GM12865 (cell line): ENCODE results near the gene SPECC1.

Source experiments
- DNase-seq: peaks from one replicate; pipeline ENCODE4 v3.0.0; 2010; ENCODE audit warnings: low read depth
- H3K4me3 ChIP-seq: 2 replicates; pipeline ENCODE4 v1.5.1; 2011; ENCODE audit warnings: mild to moderate bottlenecking, low read depth, low read length, control low read depth
- CTCF ChIP-seq: IDR thresholded peaks from 2 replicates; pipeline ENCODE4 v1.5.1; 2011; ENCODE audit warnings: low read length, control low read depth, low read depth, inconsistent platforms; ENCODE audit not compliant: insufficient read depth; ENCODE audit errors: missing control alignments

SPECC1 gene

GRCh38 chr17:20211246-20211645 lies 202.1 kb downstream of the SPECC1 start:
- H3K4me3 ChIP-seq = no peak overlapping the region
- no peak for DNase-seq
- TF ChIP-seq CTCF = no peak

- DNase-seq = no peak
- no peak for TF ChIP-seq CTCF
These were observed 204.3 kb downstream of the SPECC1 start for GRCh38 chr17:20213449-20213848.

GRCh38 chr17:20214794-20215193 lies 205.6 kb downstream of the SPECC1 start:
- TF ChIP-seq CTCF = no peak
- H3K4me3 ChIP-seq = no peak overlapping the region
- DNase-seq = no peak

More at GRCh38 chr17:20213449-20213848, 204.3 kb downstream of the SPECC1 start:
- no peak overlapping the region for H3K4me3 ChIP-seq

GRCh38 chr17:20216154-20216815 lies 207.1 kb downstream of the SPECC1 start:
- TF ChIP-seq CTCF = no peak
- no peak overlapping the region for H3K4me3 ChIP-seq
- no peak for DNase-seq

GRCh38 chr17:20216853-20217252 lies 207.7 kb downstream of the SPECC1 start:
- no peak for DNase-seq
- TF ChIP-seq CTCF = no peak
- H3K4me3 ChIP-seq = no peak overlapping the region

GRCh38 chr17:20217677-20218076 lies 208.5 kb downstream of the SPECC1 start:
- no peak overlapping the region for H3K4me3 ChIP-seq
- no peak for TF ChIP-seq CTCF
- no peak for DNase-seq

- no peak for TF ChIP-seq CTCF
- H3K4me3 ChIP-seq = no peak overlapping the region
- no peak for DNase-seq
These were observed 209.1 kb downstream of the SPECC1 start for GRCh38 chr17:20218272-20218671.
